ENCODE results near the gene CBLN3.
"Not testable (repeated sequence)": the region's sequence is repeated elsewhere in the genome, so short reads cannot be mapped to it uniquely, and the experiment has no call there.

Gene CBLN3

GRCh38 chr14:24429395-24430142, at the start of gene CBLN3, which contains the start of gene KHNYN:
Gene CBLN3, minus strand, starts transcription at chr14:24429668. Its CDS starts 614 bp downstream, at chr14:24429054.
Gene KHNYN, plus strand, starts transcription at chr14:24429954. Its CDS starts 777 bp downstream, at chr14:24430731.
- DNase-seq (ENCODE audit: low read depth in 2 of 2) = peak; percentile 75 to 83

DNA sequence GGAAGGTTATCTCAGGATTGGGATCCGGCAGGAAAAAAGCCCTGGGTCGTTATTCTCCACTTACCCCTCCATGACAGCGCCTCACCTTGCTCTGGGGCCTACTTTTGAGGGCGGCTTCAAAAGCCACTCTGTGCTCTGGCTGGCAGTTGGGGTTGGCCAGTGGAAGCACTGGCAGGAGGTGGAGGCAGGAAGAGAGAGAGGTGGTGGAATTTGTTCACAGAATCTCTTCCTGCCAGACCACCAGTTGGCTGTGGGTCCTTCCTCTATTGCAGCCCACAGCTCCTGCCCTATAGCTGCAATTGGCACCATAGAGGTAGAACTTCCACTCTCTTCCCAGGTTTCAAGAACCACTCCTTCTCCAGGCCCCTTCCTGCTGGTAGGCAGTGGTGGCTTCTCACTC, 45.8 kb upstream of the CBLN3 start:
- no peak for DNase-seq (ENCODE audit: low read depth in 2 of 2)

DNA sequence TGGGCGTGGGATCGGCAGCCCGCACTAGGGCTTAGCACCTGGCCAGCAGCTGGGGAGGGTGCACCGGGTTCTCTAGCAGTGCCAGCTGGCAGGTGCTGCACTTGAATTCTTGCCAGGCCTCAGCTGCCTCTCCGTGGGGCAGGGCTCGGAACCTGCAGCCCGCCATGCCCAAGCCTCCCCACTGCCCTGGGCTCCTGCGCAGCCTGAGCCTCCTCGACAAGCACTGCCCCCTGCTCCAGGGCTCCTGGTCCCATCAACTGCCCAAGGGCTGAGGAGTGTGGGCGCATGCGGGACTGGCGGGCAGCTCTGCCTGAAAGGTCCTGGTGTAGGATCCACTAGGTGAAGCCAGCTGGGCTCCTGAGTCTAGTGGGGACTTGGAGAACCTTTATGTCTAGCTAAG, 43.7 kb upstream of the CBLN3 start:
- DNase-seq (ENCODE audit: low read depth in 2 of 2) = no peak

- not testable (repeated sequence) for DNase-seq (ENCODE audit: low read depth in 2 of 2)
Observed at GRCh38 chr14:24470450-24470849, 41.0 kb upstream of the CBLN3 start.

DNA sequence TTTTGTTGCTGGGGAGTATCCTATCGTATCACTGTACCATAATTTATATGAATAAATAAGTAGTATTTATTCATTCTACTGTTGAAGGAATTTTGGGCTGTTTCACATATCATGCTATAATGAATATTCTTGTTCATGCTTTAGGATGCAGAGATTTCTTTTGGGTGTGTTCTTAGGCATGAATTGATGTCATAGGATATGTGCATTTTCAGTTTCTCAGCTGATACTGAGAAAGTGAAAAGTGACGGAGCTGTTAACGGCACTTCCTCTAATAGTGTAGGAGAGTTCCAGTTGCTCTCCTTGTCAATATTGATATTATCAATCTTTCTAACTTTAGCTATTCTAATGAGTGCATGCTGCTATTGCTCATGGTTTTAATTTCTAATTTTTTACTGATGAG, 36.3 kb upstream of the CBLN3 start:
- no peak for DNase-seq (ENCODE audit: low read depth in 2 of 2)

DNA sequence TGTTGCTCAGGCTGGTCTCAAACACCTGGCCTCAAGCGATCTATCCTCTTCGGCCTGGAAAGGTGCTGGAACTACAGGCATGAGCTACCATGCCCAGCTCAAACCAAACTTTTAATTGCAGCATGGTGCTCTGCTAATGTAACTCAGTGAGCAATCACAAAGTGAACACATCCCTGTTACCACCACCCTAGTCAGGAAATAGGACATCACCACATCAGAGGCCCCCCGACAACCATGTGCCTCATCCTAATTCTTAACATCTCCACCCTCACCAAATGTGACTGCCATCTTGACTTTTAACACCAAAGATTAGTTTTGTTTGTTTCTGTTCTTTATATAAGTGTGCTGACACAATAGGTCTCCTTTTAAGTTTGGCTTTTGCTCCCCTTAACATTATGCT, 35.9 kb upstream of the CBLN3 start:
- no peak for DNase-seq (ENCODE audit: low read depth in 2 of 2)

GRCh38 chr14:24463884-24464785, 34.7 kb upstream of the CBLN3 start:
- DNase-seq (ENCODE audit: low read depth in 2 of 2) = no peak

GRCh38 chr14:24463017-24463883, 33.8 kb upstream of the CBLN3 start:
- no peak for DNase-seq (ENCODE audit: low read depth in 2 of 2)

GRCh38 chr14:24461336-24461735, 31.9 kb upstream of the CBLN3 start:
- no peak for DNase-seq (ENCODE audit: low read depth in 2 of 2)

- no peak for DNase-seq (ENCODE audit: low read depth in 2 of 2)
Observed at GRCh38 chr14:24459331-24459730, 29.9 kb upstream of the CBLN3 start.

DNA sequence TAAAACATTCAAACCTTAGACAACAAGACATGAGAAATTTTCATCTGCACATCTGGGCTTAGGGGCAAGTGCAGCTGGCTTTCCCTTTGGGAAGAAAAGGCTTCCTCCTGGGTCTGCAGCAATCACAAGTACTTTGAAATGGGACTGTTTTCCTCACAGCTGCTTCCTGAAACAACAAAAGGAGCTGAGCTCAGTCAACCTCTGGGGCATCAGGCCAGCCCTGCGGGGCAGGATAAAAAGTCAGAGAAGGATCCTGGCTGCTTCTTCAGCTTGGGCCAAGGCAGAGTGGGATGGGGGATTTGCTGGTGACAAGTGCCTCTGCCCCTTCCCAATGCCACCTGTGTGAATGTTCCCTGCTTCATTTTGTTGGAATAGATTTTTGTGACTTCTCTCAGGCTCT, 29.3 kb upstream of the CBLN3 start:
- no peak for DNase-seq (ENCODE audit: low read depth in 2 of 2)

DNA sequence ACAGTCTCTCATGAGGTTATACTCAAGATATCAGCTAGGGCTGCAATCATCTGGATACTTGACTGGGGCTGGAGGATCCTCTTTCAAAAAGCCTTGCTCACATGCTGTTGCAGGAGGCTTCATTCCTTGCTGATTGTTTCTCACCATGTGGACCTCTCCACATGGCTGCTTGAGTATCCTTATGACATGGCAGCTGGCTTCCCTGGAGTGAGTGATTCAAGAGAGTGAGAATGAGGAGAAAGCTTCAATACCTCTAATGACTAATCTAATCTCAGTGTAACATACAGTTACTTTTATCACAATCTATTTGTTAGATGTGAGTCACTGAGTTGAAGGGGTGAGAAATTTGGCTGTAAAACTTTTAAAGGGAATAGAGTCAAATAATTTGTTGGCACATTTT, 27.5 kb upstream of the CBLN3 start:
- no peak for DNase-seq (ENCODE audit: low read depth in 2 of 2)

DNA sequence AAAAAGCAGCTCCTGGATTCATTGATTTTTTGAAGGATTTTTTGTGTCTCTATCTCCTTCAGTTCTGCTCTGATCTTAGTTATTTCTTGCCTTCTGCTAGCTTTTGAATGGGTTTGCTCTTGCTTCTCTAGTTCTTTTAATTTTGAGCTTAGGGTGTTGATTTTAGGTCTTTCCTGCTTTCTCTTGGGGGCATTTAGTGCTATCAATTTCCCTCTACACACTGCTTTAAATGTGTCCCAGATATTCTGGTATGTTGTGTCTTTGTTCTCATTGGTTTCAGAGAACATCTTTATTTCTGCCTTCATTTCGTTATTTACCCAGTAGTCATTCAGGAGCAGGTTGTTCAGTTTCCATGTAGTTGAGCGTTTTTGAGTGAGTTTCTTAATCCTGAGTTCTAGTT, 21.4 kb upstream of the CBLN3 start:
- not testable (repeated sequence) for DNase-seq (ENCODE audit: low read depth in 2 of 2)

DNA sequence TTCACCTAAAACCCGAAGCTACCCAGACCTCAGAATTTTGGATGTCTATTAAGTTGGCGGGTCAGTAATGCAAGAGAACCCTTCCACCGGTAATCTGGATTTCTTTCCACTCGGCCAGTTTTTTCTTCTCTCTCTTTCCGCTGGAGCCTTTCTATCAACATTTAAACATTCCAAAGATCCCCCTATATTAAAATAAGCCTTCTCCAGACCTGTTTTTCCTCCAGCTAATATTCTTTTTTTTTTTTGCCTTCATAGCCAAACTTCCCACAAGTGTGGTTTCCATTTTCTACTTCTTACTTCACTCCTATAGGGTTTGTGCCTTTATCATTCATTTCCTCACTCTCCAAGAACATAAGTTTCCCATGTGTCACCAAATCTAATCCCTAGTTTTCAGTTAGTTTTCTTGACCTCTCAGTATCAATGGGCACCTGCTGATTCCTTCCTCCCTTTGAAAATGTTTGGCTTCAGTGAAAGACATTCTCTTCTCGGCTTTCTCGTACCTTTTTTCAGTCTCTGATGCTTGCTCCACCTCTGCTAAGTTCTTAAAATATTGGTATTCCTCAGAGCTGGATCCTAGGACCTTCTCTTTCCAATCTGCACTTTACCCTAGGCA, 13.7 kb upstream of the CBLN3 start:
- DNase-seq (ENCODE audit: low read depth in 2 of 2) = no peak

DNA sequence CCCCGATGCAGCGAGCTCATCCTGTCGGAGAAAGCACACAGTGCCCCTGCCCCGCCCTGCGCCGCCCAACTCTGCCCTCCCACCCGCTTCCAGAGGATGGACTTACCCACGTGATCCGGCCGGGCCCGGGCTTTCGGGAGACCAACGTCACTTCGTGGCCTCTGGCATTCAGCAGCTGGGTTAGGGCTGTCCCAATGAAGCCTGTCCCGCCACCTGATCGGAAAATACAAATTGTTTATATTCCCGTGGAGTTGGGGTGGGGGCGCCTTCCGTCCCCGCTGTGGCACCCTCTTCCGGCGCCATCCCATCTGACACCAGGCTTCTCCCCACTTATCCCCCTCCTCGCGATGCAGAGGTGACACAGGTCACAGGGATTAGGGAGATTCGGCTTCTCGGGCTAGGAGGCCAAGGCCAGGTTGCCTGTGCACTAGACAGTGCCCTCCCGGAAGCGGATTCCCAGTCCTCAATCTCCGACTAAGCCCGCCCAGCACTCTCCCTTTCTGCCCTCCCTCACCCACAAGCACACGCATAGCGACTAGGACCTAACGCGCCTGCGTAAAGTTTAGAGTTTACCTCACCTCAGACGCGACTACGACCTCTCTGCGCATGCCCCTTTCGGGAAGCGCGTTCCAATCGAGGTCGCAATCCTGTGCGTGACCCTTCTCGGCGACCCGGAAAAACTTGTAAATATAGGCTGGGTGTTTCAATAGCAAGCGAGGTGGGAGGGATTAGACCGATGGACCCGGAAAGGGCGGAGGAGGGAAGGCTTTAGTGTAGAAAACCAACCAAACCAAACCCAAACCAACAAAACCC, 13.0 kb upstream of the CBLN3 start, which contains the start of gene SDR39U1:
Gene SDR39U1, minus strand, starts transcription at position 537 of the 813 bp plus-strand sequence. Its CDS starts 7 bp downstream, at position 530.
- DNase-seq (ENCODE audit: low read depth in 2 of 2) = peak; percentile 91 to 92

DNA sequence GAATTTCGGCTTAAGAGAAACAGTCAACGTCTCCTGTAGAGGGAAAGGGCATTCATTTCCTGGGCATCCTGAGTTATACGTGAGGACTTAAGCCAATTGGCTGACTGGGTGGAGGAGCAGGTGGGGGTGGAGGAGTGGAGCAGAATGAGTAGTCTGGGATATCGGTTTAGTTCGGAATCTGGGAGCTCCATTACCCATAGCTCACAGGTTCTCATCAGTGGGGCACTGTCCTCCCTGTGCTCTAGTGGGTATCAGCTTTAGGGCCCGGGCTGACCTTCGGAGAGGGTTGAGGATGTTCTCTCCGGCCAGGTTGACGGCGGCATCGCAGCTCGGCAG, 12.4 kb upstream of the CBLN3 start:
- DNase-seq (ENCODE audit: low read depth in 2 of 2) = no peak

DNA sequence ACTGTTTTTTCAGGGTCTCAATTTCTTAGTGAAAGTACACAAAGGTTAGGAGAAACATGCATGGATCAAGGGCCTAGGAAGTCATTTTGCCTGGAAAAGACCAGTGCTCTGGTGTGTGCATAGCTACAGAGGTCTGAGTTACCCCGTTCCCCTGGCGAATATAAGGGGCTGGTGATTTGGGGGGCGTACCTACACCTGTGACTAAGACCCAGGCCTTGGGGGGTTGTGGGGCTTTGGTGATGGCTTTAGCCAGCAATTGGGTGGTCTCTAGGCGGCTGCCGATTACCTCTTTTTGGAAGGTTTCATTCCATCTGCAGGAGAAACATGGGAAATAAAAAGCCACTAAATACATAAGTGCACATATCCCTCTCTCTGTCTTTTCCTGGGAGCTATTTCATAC, 12.0 kb upstream of the CBLN3 start:
- no peak for DNase-seq (ENCODE audit: low read depth in 2 of 2)

GRCh38 chr14:24440606-24441399, 11.3 kb upstream of the CBLN3 start:
- DNase-seq (ENCODE audit: low read depth in 2 of 2) = no peak

DNA sequence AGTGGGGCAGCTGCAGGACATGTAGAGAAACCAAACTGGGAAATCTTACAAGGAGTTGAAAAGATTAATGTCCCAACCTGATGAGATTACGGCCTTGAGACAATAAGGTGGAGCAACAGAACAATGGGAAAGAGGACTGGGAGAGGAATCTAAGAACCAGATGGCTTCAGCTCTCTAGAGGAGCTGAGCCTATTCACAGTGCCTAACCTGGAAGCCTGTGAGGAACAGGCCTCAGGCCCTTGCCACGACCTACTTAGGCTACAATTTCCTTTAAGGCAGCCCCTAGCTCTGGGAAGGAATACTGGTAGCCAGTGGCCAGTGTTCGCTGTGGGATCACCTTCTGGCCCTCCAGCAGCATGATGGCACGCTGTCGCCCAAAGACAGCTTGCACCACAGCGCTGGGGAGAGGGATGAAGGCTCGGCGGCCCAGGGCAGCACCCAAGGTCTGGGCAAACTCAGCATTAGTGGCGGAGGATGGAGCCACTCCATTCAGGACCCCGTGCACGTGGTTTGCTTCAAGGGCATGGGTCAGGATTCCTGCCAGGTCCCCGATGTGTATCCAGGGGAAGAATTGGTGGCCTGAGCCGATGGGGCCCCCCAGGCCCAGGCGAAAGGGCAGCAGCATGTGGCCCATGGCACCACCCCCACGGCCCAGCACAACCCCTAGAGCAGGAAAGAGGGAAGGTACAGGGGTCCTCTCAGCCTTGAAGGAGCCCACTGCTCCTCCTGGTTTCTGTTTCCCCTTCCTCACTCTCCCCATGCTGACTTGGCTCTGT, 10.6 kb upstream of the CBLN3 start:
- no peak for DNase-seq (ENCODE audit: low read depth in 2 of 2)
